HepG2 (cell line): ENCODE measurements around the gene RARA. TPM values are rescaled to one million over a fixed set of nuclear protein-coding genes. Genes with fewer than 3 reads are reported as not detected.

Experiments
- DNMT3B ChIP-seq: conservative IDR thresholded peaks from 2 replicates; pipeline ENCODE4 v1.6.1; 2016; ENCODE audit warnings: missing biosample characterization, control low read depth
- FLYWCH1 ChIP-seq: sonication (generic); formaldehyde crosslinking; IDR thresholded peaks from 2 replicates; pipeline ENCODE4 v1.8.1; 2023; ENCODE audit warnings: mild to moderate bottlenecking, missing genetic modification reagents
- MYC ChIP-seq: sonication (generic); formaldehyde crosslinking; IDR thresholded peaks from 2 replicates; pipeline ENCODE4 v1.9.0; 2021; ENCODE audit warnings: missing genetic modification reagents, borderline replicate concordance
- SRY ChIP-seq: sonication (generic); formaldehyde crosslinking; IDR thresholded peaks from 2 replicates; pipeline ENCODE4 v1.8.0; 2022; ENCODE audit warnings: mild to moderate bottlenecking, missing genetic modification reagents
- TEAD3 ChIP-seq: optimal IDR thresholded peaks from 2 replicates; pipeline ENCODE3; 2016; ENCODE audit warnings: borderline replicate concordance
- ZEB1 ChIP-seq: IDR thresholded peaks from 2 replicates; pipeline ENCODE4 v1.6.1; 2012; ENCODE audit warnings: mild to moderate bottlenecking, low read depth, inconsistent platforms; ENCODE audit not compliant: insufficient replicate concordance
- ZFP36L2 ChIP-seq: sonication (generic); formaldehyde crosslinking; IDR thresholded peaks from 2 replicates; pipeline ENCODE4 v1.4.0; 2020; ENCODE audit warnings: missing genetic modification reagents
- ZNF20 ChIP-seq: sonication (generic); formaldehyde crosslinking; IDR thresholded peaks from 2 replicates; pipeline ENCODE4 v1.4.0; 2020; ENCODE audit warnings: mild to moderate bottlenecking, moderate library complexity, missing genetic modification reagents
- ZNF274 ChIP-seq: sonication (generic); formaldehyde crosslinking; IDR thresholded peaks from 2 replicates; pipeline ENCODE4 v1.5.1; 2020; ENCODE audit warnings: mild to moderate bottlenecking, missing genetic modification reagents
- ZNF430 ChIP-seq: sonication (generic); formaldehyde crosslinking; IDR thresholded peaks from 2 replicates; pipeline ENCODE4 v1.9.0; 2021; ENCODE audit warnings: mild to moderate bottlenecking, missing genetic modification reagents
- ZNF512 ChIP-seq: sonication (generic); formaldehyde crosslinking; IDR thresholded peaks from 2 replicates; pipeline ENCODE4 v1.4.0; 2020; ENCODE audit warnings: mild to moderate bottlenecking, missing genetic modification reagents
- ZNF713 ChIP-seq: sonication (generic); formaldehyde crosslinking; IDR thresholded peaks from 2 replicates; pipeline ENCODE4 v1.4.0; 2020; ENCODE audit warnings: mild to moderate bottlenecking, missing genetic modification reagents
- polyA plus RNA-seq, 8 experiments: library from polyadenylated mRNA; depleted of rRNA in 3 of 8; stranded (reverse) in 7 of 8; unstranded in 1 of 8; fragments of >200 nt; fragmentation: Illumina TruSeq in 4 of 8; extraction: Trizol in 4 of 8; gene quantifications; 2 replicates each; pipeline versions ENCODE4 v1.2.1 to v1.2.3, GENCODE V29; 2011 to 2016; ENCODE audit warnings: low read depth in 4 of 8, missing spikeins in 1 of 8, mixed read lengths in 1 of 8; ENCODE audit not compliant: insufficient read depth in 1 of 8
- total RNA-seq, 5 experiments: library from RNA; depleted of rRNA; stranded (reverse); fragments of >200 nt; fragmentation: Illumina TruSeq; extraction: Trizol; gene quantifications; 2 replicates each; pipeline ENCODE4 v1.2.3, GENCODE V29; 2016; ENCODE audit warnings: low read depth in 1 of 5
- TF ChIP-seq, protein P1 (sequence below), 2 experiments: fragments of 450-650 bp in 1 of 2; sonication (generic) in 1 of 2; formaldehyde crosslinking in 1 of 2; IDR thresholded peaks; 2 replicates each; pipeline versions ENCODE4 v1.6.1 to v1.8.0; 2016 to 2022; ENCODE audit warnings: antibody characterized with exemption in 1 of 2, mild to moderate bottlenecking in 1 of 2, missing genetic modification reagents in 1 of 2
- TF ChIP-seq, protein P2 (sequence below): sonication (generic); formaldehyde crosslinking; IDR thresholded peaks from 2 replicates; pipeline ENCODE4 v1.9.0; 2021; ENCODE audit warnings: missing genetic modification reagents, borderline replicate concordance

RARA gene
- total and polyA plus RNA-seq, 2 of the 13 experiments (the other 11 are each of a cell fraction or from before 2014, with no cell fraction given) = 6.4 to 8.6 TPM

- TF ChIP-seq, protein P1, sequence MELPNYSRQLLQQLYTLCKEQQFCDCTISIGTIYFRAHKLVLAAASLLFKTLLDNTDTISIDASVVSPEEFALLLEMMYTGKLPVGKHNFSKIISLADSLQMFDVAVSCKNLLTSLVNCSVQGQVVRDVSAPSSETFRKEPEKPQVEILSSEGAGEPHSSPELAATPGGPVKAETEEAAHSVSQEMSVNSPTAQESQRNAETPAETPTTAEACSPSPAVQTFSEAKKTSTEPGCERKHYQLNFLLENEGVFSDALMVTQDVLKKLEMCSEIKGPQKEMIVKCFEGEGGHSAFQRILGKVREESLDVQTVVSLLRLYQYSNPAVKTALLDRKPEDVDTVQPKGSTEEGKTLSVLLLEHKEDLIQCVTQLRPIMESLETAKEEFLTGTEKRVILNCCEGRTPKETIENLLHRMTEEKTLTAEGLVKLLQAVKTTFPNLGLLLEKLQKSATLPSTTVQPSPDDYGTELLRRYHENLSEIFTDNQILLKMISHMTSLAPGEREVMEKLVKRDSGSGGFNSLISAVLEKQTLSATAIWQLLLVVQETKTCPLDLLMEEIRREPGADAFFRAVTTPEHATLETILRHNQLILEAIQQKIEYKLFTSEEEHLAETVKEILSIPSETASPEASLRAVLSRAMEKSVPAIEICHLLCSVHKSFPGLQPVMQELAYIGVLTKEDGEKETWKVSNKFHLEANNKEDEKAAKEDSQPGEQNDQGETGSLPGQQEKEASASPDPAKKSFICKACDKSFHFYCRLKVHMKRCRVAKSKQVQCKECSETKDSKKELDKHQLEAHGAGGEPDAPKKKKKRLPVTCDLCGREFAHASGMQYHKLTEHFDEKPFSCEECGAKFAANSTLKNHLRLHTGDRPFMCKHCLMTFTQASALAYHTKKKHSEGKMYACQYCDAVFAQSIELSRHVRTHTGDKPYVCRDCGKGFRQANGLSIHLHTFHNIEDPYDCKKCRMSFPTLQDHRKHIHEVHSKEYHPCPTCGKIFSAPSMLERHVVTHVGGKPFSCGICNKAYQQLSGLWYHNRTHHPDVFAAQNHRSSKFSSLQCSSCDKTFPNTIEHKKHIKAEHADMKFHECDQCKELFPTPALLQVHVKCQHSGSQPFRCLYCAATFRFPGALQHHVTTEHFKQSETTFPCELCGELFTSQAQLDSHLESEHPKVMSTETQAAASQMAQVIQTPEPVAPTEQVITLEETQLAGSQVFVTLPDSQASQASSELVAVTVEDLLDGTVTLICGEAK (IDR thresholded peaks at IDR 0.05) = no peak
- TF ChIP-seq, protein P1 (CRISPR knock-in tag; IDR thresholded peaks at IDR 0.05) = 0 out of 2 replicates have a peak, but pooled peaks have one; percentile 9
- TF ChIP-seq ZNF274 (CRISPR knock-in tag) (no peak), TEAD3 (CRISPR knock-in tag) (no peak), DNMT3B (CRISPR knock-in tag) (no peak), SRY (CRISPR knock-in tag) (0 out of 2 replicates have a peak, but pooled peaks have one; percentile 16), ZNF713 (CRISPR knock-in tag) (no peak), FLYWCH1 (CRISPR knock-in tag) (no peak), ZNF430 (CRISPR knock-in tag) (no peak), ZEB1 (no peak), ZNF512 (CRISPR knock-in tag) (no peak), MYC (CRISPR knock-in tag) (no peak), ZNF20 (CRISPR knock-in tag) (no peak), ZFP36L2 (CRISPR knock-in tag) (no peak)
- TF ChIP-seq, protein P2, sequence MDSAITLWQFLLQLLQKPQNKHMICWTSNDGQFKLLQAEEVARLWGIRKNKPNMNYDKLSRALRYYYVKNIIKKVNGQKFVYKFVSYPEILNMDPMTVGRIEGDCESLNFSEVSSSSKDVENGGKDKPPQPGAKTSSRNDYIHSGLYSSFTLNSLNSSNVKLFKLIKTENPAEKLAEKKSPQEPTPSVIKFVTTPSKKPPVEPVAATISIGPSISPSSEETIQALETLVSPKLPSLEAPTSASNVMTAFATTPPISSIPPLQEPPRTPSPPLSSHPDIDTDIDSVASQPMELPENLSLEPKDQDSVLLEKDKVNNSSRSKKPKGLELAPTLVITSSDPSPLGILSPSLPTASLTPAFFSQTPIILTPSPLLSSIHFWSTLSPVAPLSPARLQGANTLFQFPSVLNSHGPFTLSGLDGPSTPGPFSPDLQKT (CRISPR knock-in tag) = no peak
Measured at GRCh38 chr17:40343219-40344119, 34.5 kb downstream of the RARA start (continued).
